Common myeloid progenitor, CD34-positive (primary cell): ENCODE measurements around the gene TWSG1.
"Not testable (repeated sequence)": the region's sequence is repeated elsewhere in the genome, so short reads cannot be mapped to it uniquely, and the experiment has no call there.

Source experiments
- CTCF ChIA-PET: fragments of 350-600 bp; sonication (Branson Sonifier 250); formaldehyde crosslinking; loops from one replicate; lab custom pipeline; 2021; ENCODE audit warnings: antibody characterized with exemption; lab: Charles Lee
- POLR2A ChIA-PET: fragments of 350-600 bp; sonication (Branson Sonifier 250); formaldehyde crosslinking; loops from one replicate; lab custom pipeline; 2021; ENCODE audit warnings: antibody characterized with exemption; lab: Charles Lee
- DNase-seq, 3 donors: peaks; one replicate each; pipeline versions ENCODE4 v3.0.0 to v3.0.0-alpha.2; 2013
- H3K27ac ChIP-seq, 2 experiments: 1 replicate in 1 of 2; 2 replicates in 1 of 2; pipeline ENCODE4 v1.7.0; 2013; ENCODE audit warnings: inconsistent platforms in 2 of 2, low read length in 2 of 2, mild to moderate bottlenecking in 2 of 2, low read depth in 1 of 2, moderate library complexity in 1 of 2; ENCODE audit not compliant: severe bottlenecking in 2 of 2, insufficient read depth in 1 of 2, poor library complexity in 1 of 2
- H3K27me3 ChIP-seq, 5 experiments: replicated peaks in 2 of 5; 1 replicate in 3 of 5; 2 replicates in 2 of 5; pipeline versions ENCODE4 v1.6.1 to v1.7.0; 2013; ENCODE audit warnings: low read length in 4 of 5, mild to moderate bottlenecking in 2 of 5, moderate library complexity in 2 of 5, inconsistent platforms in 1 of 5; ENCODE audit not compliant: insufficient read depth in 5 of 5, control insufficient read depth in 4 of 5
- H3K36me3 ChIP-seq, 4 experiments: 1 replicate in 2 of 4; 2 replicates in 2 of 4; pipeline versions ENCODE4 v1.6.1 to v1.7.0; 2013; ENCODE audit warnings: low read length in 3 of 4, control low read depth in 1 of 4, mild to moderate bottlenecking in 1 of 4; ENCODE audit not compliant: control insufficient read depth in 4 of 4, insufficient read depth in 4 of 4
- H3K4me1 ChIP-seq, 4 experiments: 1 replicate in 3 of 4; 2 replicates in 1 of 4; pipeline versions ENCODE4 v1.6.1 to v1.7.1; 2013; ENCODE audit warnings: low read length in 3 of 4, mild to moderate bottlenecking in 3 of 4, control low read depth in 1 of 4, inconsistent platforms in 1 of 4, moderate library complexity in 1 of 4; ENCODE audit not compliant: control insufficient read depth in 4 of 4, insufficient read depth in 4 of 4; ENCODE audit errors: control extremely low read depth in 1 of 4
- H3K4me3 ChIP-seq, 7 experiments: 1 replicate in 4 of 7; 2 replicates in 3 of 7; pipeline versions ENCODE4 v1.5.1 to v1.7.0; 2013; ENCODE audit warnings: mild to moderate bottlenecking in 7 of 7, low read length in 6 of 7, moderate library complexity in 6 of 7, inconsistent platforms in 2 of 7, low read depth in 2 of 7, control low read depth in 1 of 7; ENCODE audit not compliant: insufficient read depth in 4 of 7, control insufficient read depth in 1 of 7; ENCODE audit errors: extremely low read depth in 1 of 7
- H3K9me3 ChIP-seq, 5 experiments: 1 replicate in 4 of 5; 2 replicates in 1 of 5; pipeline versions ENCODE4 v1.6.1 to v1.7.1; 2013; ENCODE audit warnings: low read length in 4 of 5, mild to moderate bottlenecking in 2 of 5, inconsistent platforms in 1 of 5, low read depth in 1 of 5, moderate library complexity in 1 of 5; ENCODE audit not compliant: control insufficient read depth in 4 of 5, insufficient read depth in 2 of 5; ENCODE audit errors: control extremely low read depth in 1 of 5
- WGBS: methylation state at CpG from one replicate; pipeline ENCODE4 v1.1.5; 2013; ENCODE audit not compliant: insufficient coverage; 5-methylcytosine and 5-hydroxymethylcytosine counted together

Gene TWSG1

GRCh38 chr18:9437672-9438071 is 103.1 kb downstream of the TWSG1 start:
- WGBS, result 97% methylated on average over 3 of the region's 4 CpGs
- ChIA-PET POLR2A (no interaction called here), CTCF (interaction anchor here (1.2 kb wide), 1 partner anchor 11 kb away, joined by 5 read pairs; no protein-coding TSS in a partner anchor)

GRCh38 chr18:9441061-9441460 is 106.5 kb downstream of the TWSG1 start:
- Histone ChIP-seq H3K9me3 (peaks cover 0 to 1% (median 0%) of the 10 kb centered on the region in 5 experiments), H3K4me1 (peaks cover 0 to 16% (median 7%) of the 10 kb centered on the region in 4 experiments), H3K36me3 (no peaks in the 10 kb centered on the region), H3K27me3 (no peaks in the 10 kb centered on the region), H3K4me3 (no peak overlapping the region), H3K27ac (no peak overlapping the region)
- 100% methylated on average over 1 of the region's 3 CpGs for WGBS
- POLR2A ChIA-PET, result no interaction called here
- no peak for DNase-seq
- CTCF ChIA-PET, result no interaction called here

More at GRCh38 chr18:9437672-9438071, 103.1 kb downstream of the TWSG1 start:
- Histone ChIP-seq H3K27ac (no peak overlapping the region), H3K27me3 (no peaks in the 10 kb centered on the region), H3K4me3 (no peak overlapping the region), H3K4me1 (peaks cover 0 to 43% (median 24%) of the 10 kb centered on the region in 4 experiments), H3K36me3 (no peaks in the 10 kb centered on the region), H3K9me3 (peaks cover 0 to 2% (median 0%) of the 10 kb centered on the region in 5 experiments)
- no peak for DNase-seq

- no CpG with 5 or more reads among the region's 3 CpGs for WGBS
- POLR2A ChIA-PET, result interaction anchor here (0.6 kb wide), 1 partner anchor 148 kb away, joined by 4 read pairs; no protein-coding TSS in a partner anchor
- Histone ChIP-seq H3K4me3 (no peak overlapping the region), H3K27me3 (no peaks in the 10 kb centered on the region), H3K27ac (no peak overlapping the region), H3K9me3 (peaks cover 0 to 12% (median 8%) of the 10 kb centered on the region in 5 experiments), H3K4me1 (no peaks in the 10 kb centered on the region), H3K36me3 (no peaks in the 10 kb centered on the region)
- CTCF ChIA-PET, result interaction anchor here (0.6 kb wide), 1 partner anchor 549 kb away, joined by 4 read pairs; no protein-coding TSS in a partner anchor
- DNase-seq, result no peak
Observed at GRCh38 chr18:9444549-9444948, 110.0 kb downstream of the TWSG1 start.

- ChIA-PET CTCF (no interaction called here), POLR2A (no interaction called here)
- DNase-seq, result no peak
- no peaks in the 10 kb centered on the region for H3K36me3 ChIP-seq
- H3K9me3 ChIP-seq, result peaks cover 0 to 12% (median 8%) of the 10 kb centered on the region in 5 experiments
- H3K27ac ChIP-seq, result no peak overlapping the region
- no peaks in the 10 kb centered on the region for H3K4me1 ChIP-seq
- WGBS, result 99% methylated on average over 5 of the region's 5 CpGs
- H3K4me3 ChIP-seq, result no peak overlapping the region
- H3K27me3 ChIP-seq, result no peaks in the 10 kb centered on the region
Observed at GRCh38 chr18:9446839-9447238, 112.3 kb downstream of the TWSG1 start.

- DNase-seq, result no peak
- peaks cover 0 to 12% (median 8%) of the 10 kb centered on the region in 5 experiments for H3K9me3 ChIP-seq
- CTCF ChIA-PET, result interaction anchor here (0.9 kb wide), 1 partner anchor 12 kb away, joined by 4 read pairs; no protein-coding TSS in a partner anchor
- H3K27me3 ChIP-seq, result no peaks in the 10 kb centered on the region
- H3K4me1 ChIP-seq, result no peaks in the 10 kb centered on the region
- WGBS, result 100% methylated on average over 1 of the region's 7 CpGs
- no peak overlapping the region for H3K27ac ChIP-seq
- POLR2A ChIA-PET, result no interaction called here
- H3K4me3 ChIP-seq, result no peak overlapping the region
- no peaks in the 10 kb centered on the region for H3K36me3 ChIP-seq
Observed at GRCh38 chr18:9447334-9447733, 112.8 kb downstream of the TWSG1 start.

GRCh38 chr18:9449600-9450414 is 115.2 kb downstream of the TWSG1 start:
- POLR2A ChIA-PET, result no interaction called here
- Histone ChIP-seq H3K9me3 (peaks cover 0 to 12% (median 8%) of the 10 kb centered on the region in 5 experiments), H3K4me3 (no peak overlapping the region), H3K4me1 (no peaks in the 10 kb centered on the region), H3K36me3 (no peaks in the 10 kb centered on the region), H3K27ac (no peak overlapping the region), H3K27me3 (no peaks in the 10 kb centered on the region)
- WGBS, result 90% methylated on average over 11 of the region's 12 CpGs
- DNase-seq, result no peak
- CTCF ChIA-PET, result interaction anchor here (0.8 to 1.3 kb wide), 5 partner anchors 14 to 384 kb away, joined by 3 to 4 read pairs (median 3); no protein-coding TSS in a partner anchor

- DNase-seq, H3K36me3 ChIP-seq, H3K4me1 ChIP-seq, POLR2A ChIA-PET, H3K4me3 ChIP-seq, H3K27ac ChIP-seq, H3K27me3 ChIP-seq: not testable (repeated sequence)
- H3K9me3 ChIP-seq, result peaks cover 0 to 19% (median 13%) of the 10 kb centered on the region in 5 experiments
- 98% methylated on average over 5 of the region's 7 CpGs for WGBS
- CTCF ChIA-PET, result interaction anchor here (1.3 kb wide), 1 partner anchor 42 kb away, joined by 4 read pairs; no protein-coding TSS in a partner anchor
Observed at GRCh38 chr18:9450920-9451319, 116.3 kb downstream of the TWSG1 start.
